Muscle of arm (tissue), 12 donors: ENCODE measurements around the gene DEXI. TPM values are rescaled to one million over a fixed set of nuclear protein-coding genes. Genes with fewer than 3 reads are reported as not detected.
"Not testable (repeated sequence)": the region's sequence is repeated elsewhere in the genome, so short reads cannot be mapped to it uniquely, and the experiment has no call there.

Experiments used
- DNase-seq: peaks from one replicate; pipeline ENCODE4 v3.0.0-alpha.2; 2013
- polyA plus RNA-seq, 12 donors: library from polyadenylated mRNA; unstranded; fragments of 120-200 nt; gene quantifications; one replicate each; pipeline ENCODE4 v1.2.1, GENCODE V29; 2013; ENCODE audit not compliant: insufficient read length in 12 of 12

The DEXI gene
- polyA plus RNA-seq, 12 donors, result 14.5 to 60.7 (median 51.0) TPM; not detected in 1

DNA sequence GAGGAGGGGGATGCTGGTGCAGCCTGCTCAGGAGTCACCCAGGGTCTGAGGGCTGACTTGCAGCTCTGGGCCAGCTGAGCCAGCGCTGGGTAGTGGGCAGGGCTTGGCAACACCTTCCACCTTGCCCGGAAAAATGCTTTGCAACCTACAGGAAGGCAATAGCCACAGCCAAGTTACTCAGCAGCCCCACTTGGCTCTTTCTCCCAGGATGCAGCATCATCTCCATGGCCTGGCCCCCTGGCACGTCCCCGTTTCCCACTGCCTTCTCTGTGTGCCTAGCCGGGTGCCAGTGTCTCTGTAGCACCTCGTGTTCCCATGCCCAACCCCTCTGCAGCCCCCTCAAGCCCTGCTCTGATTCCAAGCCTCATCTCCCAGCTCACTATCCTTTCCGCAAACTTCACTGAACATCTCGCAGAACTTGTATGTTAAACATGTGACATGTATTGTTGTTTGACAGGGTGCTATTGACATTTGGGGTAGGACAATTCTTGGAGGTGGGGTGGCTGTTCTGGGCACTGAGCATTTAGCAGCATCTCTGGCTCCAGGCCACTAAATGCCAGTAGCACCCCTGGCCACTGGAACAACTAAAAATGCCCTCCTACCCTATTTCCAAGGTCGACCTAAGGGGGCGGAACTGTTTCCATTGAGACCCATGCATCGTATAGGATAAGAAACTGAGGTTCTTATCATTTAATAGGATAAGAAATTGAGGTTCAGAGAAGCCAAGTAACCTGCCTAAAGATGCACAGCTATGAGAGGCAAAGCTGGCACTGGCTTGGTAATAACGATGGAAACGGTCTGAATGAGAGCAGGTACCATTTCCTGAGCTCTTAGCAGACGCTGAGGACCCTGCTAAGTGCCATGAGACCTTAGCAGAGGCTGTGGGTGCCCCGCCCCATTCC lies 12.2 kb downstream of the DEXI start:
- no peak for DNase-seq

DNA sequence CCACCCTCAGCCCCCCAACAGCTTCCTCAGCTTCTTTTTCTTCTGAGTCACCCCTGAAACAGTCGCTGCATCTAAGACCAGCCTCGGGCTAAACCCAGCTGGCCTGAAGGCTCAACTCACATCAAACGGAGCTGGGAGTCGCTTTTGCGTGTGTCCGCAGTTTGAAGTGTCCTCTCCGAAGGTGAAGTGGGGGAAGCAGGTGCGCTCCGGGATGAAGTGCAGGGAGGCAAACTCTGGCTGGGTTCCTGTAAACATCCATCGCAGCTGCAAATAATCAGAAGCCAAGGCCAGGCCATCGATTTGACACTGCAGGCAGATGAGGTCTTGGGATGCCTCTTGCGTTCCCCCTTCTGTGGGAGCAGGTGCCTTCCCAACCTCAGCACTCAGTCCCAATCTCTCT lies 13.2 kb downstream of the DEXI start:
- DNase-seq, result not testable (repeated sequence)

- no peak for DNase-seq
These were observed 14.7 kb downstream of the DEXI start for GRCh38 chr16:10927497-10928112.

GRCh38 chr16:10926867-10927266 lies 15.4 kb downstream of the DEXI start:
- DNase-seq, result no peak

DNA sequence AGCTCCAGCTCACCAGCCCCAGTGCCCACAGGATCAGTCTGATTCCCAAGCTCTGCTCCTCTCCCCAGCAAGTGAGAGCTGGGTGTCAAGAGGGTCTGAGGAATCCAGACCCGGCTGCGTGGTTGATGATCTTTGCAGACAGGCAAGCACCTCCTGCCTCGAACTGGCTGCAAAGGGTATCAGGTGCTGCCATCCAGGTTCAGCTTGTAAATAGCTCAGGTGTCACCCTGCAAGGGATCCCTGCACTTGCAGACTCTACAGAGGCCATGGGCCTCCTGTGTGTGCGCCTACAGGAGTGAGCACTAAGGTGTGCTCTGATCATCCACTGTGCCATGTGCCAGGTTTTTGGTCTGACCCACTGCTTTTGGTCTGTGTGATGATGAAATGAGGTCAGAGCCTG lies 16.2 kb downstream of the DEXI start:
- DNase-seq, result no peak

- DNase-seq, result not testable (repeated sequence)
These were observed 17.0 kb downstream of the DEXI start for GRCh38 chr16:10925285-10925684.

DNA sequence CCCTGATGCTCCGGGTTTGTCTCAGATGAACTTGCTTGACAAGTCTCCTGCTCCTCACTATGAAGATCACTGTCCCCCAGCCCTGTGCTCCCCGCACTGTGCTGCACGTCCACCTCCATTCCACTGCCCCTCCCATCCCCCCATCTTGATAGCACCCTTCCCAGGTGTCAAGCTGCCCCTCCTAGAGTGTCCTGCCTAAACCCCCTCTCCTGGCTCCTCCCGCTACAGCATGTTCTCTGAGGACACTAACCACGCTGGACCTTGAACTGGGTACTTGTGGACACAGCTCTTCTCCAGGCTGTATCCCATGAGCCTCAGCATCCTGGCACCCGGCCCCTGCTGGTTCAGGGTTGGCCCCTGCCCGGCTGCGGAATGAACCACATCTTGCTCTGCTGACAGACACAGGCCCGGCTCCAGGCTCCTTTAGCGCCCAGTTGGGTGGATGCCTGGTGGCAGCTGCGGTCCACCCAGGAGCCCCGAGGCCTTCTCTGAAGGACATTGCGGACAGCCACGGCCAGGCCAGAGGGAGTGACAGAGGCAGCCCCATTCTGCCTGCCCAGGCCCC lies 18.5 kb downstream of the DEXI start:
- DNase-seq, result no peak

GRCh38 chr16:10923146-10923649 lies 19.1 kb downstream of the DEXI start:
- DNase-seq, result no peak

DNA sequence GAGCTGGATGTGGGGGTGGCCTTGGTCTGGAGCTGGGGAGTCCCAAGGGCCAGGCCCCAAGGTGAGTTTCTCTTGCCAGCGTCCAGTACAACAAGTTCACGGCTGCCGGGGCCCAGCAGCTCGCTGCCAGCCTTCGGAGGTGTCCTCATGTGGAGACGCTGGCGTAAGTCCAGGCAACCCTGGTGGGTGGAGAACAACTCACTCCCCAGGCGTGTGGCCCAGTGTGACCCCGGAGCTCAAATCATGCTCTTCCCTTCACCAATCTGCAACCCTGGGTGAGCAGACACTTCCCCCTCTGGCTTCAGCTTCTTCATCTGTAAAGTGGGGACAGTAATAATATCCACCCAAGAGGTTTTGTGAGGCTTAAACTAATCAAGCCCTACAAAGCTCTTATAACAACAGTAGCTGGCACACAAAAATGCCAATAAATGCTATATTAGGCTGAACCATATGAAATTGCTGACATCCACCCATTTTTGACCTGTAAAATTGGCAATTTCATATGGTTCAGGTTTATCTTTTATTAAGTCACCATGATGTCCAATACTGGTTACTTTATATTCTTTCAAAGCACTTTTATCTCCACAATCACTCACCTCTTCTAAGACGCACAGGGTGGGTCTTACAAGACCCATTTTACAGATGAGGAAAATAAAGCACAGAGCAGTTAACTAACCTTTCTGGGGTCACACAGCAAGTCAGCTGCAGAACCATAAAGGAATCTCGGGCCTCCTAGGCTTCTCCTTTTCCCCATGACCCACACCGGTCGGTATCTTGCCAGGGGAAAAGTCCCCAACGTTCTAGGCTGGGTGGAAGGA lies 19.7 kb downstream of the DEXI start:
- no peak for DNase-seq

DNA sequence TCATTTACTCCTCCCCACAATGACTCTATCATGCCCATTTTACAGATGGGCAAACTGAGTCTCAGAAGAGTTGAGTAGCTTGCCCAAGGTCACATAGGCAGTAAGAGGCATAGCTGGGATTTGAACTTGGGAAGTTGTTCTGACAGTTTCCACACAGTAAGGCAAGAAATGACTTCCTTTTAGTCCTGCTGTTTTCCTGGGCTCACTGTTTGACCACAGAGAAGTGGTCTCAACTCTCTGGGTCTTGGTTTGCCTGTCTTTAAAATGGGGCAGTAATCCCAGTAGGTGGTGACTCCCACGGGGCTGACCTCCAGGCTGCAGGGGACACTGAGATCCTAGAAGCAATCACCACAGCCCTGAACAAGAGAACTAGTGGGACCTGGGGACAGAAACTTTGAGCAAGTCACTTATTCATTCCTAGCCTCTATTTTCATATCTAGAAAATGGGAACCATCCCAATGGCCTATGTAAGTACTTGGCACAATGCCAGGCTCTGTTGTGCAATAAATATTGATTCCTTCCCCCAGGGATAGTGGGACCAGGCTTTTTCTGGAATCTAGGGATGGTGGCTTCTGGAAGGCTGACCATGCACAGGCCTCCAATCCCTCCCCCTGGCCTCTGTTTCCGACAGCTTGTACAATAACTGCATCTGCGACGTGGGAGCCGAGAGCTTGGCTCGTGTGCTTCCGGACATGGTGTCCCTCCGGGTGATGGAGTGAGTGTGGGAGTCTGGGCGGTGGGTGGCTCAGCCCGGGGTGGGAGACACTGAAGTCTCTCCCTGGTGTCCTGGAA lies 20.5 kb downstream of the DEXI start:
- no peak for DNase-seq

DNA sequence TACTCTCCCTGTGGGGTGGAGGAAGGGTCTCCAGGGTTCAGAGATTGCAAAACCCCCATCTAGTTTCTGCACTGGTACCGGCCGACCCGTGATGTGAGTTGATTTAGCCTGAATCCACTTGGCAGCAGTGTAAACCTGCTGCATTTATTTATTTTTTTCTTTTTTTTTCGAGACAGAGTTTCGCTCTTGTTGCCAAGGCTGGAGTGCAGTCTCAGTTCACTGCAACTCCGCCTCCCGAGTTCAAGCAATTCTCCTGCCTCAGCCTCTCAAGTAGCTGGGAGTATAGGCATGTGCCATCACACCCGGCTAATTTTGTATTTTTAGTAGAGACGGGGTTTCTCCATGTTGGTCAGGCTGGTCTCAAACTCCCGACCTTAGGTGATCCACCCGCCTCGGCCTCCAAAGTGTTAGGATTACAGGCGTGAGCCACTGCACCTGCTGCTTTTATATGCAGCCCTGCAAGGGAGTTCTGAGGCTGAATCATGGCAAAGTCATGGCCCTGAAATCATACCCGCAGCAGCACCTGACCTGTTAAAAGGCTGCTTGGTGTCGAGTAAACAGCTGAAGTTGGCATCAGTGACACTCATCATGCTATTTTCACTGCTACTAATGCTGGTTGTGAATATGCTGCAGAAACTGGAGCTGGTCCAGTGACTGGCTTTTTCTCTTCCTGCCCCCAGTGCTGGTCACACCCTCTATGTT lies 21.4 kb downstream of the DEXI start:
- no peak for DNase-seq

DNA sequence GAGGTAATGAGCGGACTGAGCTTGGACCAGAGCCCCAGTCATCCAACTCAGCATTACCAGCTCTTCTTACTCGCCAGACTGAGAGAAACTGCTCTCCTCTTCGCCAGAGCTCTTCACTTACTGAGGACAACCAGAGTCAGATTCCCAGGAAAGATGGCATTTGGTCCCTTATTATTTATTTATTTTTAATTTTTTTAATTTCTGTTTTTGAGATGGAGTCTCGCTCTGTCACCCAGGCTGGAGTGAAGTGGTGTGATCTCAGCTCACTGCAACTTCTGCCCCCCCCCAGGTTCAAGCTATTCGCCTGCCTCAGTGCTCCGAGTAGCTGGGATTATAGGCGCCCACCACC lies 23.3 kb downstream of the DEXI start:
- no peak for DNase-seq

DNA sequence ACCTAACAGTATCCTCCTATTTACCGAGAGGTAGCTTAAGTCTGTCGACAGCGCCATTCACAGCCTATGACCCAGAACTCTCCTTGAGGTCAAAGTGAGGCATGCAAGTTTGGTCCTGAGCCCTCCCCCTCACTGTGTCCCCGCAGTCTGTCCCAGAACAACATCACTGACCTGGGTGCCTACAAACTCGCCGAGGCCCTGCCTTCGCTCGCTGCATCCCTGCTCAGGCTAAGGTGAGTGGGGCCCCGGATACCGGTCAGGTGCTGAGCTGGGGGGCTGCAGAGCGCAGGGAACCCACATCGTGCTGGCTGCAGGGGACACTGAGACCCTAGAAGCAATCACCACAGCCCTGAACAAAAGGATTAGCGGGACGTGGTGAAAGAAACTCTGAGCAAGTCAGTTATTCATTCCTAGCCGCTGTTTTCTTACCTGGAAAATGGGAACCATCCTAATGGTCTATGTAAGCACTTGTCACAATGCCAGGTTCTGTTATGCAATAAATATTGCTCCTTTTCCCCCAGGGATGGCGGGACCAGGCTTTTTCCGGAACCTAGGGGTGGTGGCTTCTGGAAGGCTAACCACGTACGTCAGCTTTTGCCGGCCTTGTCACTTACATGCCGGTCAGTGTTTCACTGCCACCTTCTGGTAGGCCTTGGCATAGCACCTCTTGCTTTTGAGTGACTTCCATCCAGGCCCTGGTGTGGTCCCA lies 23.8 kb downstream of the DEXI start:
- DNase-seq, result peak; percentile 95

- DNase-seq, result no peak
These were observed 25.7 kb downstream of the DEXI start for GRCh38 chr16:10916534-10916933.

- DNase-seq, result no peak
These were observed 31.0 kb downstream of the DEXI start for GRCh38 chr16:10911267-10911666.

- no peak for DNase-seq
These were observed 34.6 kb downstream of the DEXI start for GRCh38 chr16:10907757-10908045.

DNA sequence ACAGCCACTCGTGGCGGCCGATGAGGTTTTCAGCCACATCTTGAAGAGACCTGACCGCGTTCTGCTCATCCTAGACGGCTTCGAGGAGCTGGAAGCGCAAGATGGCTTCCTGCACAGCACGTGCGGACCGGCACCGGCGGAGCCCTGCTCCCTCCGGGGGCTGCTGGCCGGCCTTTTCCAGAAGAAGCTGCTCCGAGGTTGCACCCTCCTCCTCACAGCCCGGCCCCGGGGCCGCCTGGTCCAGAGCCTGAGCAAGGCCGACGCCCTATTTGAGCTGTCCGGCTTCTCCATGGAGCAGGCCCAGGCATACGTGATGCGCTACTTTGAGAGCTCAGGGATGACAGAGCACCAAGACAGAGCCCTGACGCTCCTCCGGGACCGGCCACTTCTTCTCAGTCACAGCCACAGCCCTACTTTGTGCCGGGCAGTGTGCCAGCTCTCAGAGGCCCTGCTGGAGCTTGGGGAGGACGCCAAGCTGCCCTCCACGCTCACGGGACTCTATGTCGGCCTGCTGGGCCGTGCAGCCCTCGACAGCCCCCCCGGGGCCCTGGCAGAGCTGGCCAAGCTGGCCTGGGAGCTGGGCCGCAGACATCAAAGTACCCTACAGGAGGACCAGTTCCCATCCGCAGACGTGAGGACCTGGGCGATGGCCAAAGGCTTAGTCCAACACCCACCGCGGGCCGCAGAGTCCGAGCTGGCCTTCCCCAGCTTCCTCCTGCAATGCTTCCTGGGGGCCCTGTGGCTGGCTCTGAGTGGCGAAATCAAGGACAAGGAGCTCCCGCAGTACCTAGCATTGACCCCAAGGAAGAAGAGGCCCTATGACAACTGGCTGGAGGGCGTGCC lies 35.1 kb downstream of the DEXI start:
- DNase-seq, result no peak

DNA sequence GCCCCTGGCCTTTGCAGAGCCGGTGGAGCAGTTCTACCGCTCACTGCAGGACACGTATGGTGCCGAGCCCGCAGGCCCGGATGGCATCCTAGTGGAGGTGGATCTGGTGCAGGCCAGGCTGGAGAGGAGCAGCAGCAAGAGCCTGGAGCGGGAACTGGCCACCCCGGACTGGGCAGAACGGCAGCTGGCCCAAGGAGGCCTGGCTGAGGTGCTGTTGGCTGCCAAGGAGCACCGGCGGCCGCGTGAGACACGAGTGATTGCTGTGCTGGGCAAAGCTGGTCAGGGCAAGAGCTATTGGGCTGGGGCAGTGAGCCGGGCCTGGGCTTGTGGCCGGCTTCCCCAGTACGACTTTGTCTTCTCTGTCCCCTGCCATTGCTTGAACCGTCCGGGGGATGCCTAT lies 35.8 kb downstream of the DEXI start:
- no peak for DNase-seq

- no peak for DNase-seq
These were observed 39.3 kb downstream of the DEXI start for GRCh38 chr16:10902999-10903398.
